Spleen (tissue), 7 donors: ENCODE data around the gene VAMP8.

Source experiments
- POLR2A ChIP-seq, 3 donors: fragments of 450-650 bp; IDR thresholded peaks; one replicate each; pipeline ENCODE4 v1.5.1; 2017; ENCODE audit warnings: antibody characterized with exemption in 3 of 3, mild to moderate bottlenecking in 1 of 3
- POLR2AphosphoS5 ChIP-seq, 3 donors: sonication (generic); formaldehyde crosslinking; IDR thresholded peaks; one replicate each; pipeline ENCODE4 v1.5.1; 2017; ENCODE audit warnings: antibody characterized with exemption in 3 of 3
- TF ChIP-seq, protein P1 (sequence below), 11 experiments: fragments of 200-600 bp in 7 of 11; fragments of 450-650 bp in 4 of 11; sonication (generic) in 4 of 11; IDR thresholded peaks in 8 of 11; conservative IDR thresholded peaks in 3 of 11; 1 replicate in 7 of 11; 2 replicates in 4 of 11; pipeline versions ENCODE4 v1.4.0 to v1.8.0; 2016 to 2021; ENCODE audit warnings: antibody characterized with exemption in 11 of 11, inconsistent platforms in 4 of 11, mild to moderate bottlenecking in 1 of 11
- donor health status: DM: no; HTN: no; CAD: no; lungs with moderate emphysema.
- donor health status: DM: no; HTN: no; CAD: no.
- donor health status: DM: no; HTN: no; CAD: no.

DNA sequence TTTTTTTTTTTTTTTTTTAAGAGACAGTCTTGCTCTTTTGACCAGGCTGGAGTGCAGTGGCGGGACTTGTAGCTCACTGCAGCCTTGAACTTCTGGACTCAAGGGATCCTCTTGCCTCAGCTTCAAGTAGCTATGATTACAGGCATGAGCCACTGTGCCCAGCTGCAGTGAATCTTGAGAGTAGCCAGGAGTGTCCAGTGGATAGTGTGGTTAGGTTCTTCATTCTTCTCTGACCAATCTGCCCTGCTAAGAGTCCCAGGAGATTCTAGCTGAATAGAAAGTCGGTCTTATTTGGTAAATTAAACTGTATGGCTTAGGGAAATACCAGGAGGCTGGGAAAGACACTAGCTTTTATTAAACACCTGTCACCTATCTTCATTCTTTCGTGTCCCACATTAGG lies 53.9 kb downstream of the VAMP8 start:
- TF ChIP-seq POLR2A (IDR thresholded peaks at IDR 0.05) (no peak), POLR2AphosphoS5 (IDR thresholded peaks at IDR 0.05) (no peak)
- TF ChIP-seq, protein P1, sequence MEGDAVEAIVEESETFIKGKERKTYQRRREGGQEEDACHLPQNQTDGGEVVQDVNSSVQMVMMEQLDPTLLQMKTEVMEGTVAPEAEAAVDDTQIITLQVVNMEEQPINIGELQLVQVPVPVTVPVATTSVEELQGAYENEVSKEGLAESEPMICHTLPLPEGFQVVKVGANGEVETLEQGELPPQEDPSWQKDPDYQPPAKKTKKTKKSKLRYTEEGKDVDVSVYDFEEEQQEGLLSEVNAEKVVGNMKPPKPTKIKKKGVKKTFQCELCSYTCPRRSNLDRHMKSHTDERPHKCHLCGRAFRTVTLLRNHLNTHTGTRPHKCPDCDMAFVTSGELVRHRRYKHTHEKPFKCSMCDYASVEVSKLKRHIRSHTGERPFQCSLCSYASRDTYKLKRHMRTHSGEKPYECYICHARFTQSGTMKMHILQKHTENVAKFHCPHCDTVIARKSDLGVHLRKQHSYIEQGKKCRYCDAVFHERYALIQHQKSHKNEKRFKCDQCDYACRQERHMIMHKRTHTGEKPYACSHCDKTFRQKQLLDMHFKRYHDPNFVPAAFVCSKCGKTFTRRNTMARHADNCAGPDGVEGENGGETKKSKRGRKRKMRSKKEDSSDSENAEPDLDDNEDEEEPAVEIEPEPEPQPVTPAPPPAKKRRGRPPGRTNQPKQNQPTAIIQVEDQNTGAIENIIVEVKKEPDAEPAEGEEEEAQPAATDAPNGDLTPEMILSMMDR (IDR thresholded peaks at IDR 0.05 in 8 of 11, conservative IDR thresholded peaks at IDR 0.05 in 3 of 11), result no peak
